ENCODE results near the gene SPTBN1. TPM values are rescaled to one million over a fixed set of nuclear protein-coding genes. Genes with fewer than 3 reads are reported as not detected.
A peak's percentile ranks its signal among the peaks of the same experiment; 100 is the strongest.

The SPTBN1 gene
- total and polyA plus RNA-seq, 8 donors, result 28.7 to 475 (median 193) TPM

GRCh38 chr2:54465143-54465542 lies 9.0 kb downstream of the SPTBN1 start:
- Histone ChIP-seq H3K27me3 (no peaks in the 10 kb centered on the region), H3K27ac (peak overlapping the region in 3 of 5 donors; percentile 38 to 70 (median 53)), H3K4me3 (no peak overlapping the region), H3K4me1 (peaks cover 4 to 74% (median 28%) of the 10 kb centered on the region in 4 donors), H3K36me3 (no peaks in the 10 kb centered on the region), H3K9me3 (no peaks in the 10 kb centered on the region)
- DNase-seq, result no peak
- WGBS, 5 donors, result 45 to 85% (median 65%) methylated on average over 2 of the region's 2 CpGs
- TF ChIP-seq, protein P1, sequence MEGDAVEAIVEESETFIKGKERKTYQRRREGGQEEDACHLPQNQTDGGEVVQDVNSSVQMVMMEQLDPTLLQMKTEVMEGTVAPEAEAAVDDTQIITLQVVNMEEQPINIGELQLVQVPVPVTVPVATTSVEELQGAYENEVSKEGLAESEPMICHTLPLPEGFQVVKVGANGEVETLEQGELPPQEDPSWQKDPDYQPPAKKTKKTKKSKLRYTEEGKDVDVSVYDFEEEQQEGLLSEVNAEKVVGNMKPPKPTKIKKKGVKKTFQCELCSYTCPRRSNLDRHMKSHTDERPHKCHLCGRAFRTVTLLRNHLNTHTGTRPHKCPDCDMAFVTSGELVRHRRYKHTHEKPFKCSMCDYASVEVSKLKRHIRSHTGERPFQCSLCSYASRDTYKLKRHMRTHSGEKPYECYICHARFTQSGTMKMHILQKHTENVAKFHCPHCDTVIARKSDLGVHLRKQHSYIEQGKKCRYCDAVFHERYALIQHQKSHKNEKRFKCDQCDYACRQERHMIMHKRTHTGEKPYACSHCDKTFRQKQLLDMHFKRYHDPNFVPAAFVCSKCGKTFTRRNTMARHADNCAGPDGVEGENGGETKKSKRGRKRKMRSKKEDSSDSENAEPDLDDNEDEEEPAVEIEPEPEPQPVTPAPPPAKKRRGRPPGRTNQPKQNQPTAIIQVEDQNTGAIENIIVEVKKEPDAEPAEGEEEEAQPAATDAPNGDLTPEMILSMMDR (IDR thresholded peaks at IDR 0.05), result no peak
- TF ChIP-seq POLR2AphosphoS5 (IDR thresholded peaks at IDR 0.05) (no peak), EP300 (IDR thresholded peaks at IDR 0.05) (no peak), POLR2A (IDR thresholded peaks at IDR 0.05) (no peak)
- intact Hi-C loops (cut with DNase I; ENCODE audit: low total_unique reads), result no loop called here

GRCh38 chr2:54466870-54467269 lies 10.7 kb downstream of the SPTBN1 start:
- Histone ChIP-seq H3K36me3 (no peaks in the 10 kb centered on the region), H3K9me3 (no peaks in the 10 kb centered on the region), H3K4me1 (peaks cover 4 to 77% (median 38%) of the 10 kb centered on the region in 4 donors), H3K27me3 (no peaks in the 10 kb centered on the region), H3K27ac (peak overlapping the region in 4 of 5 donors; percentile 34 to 83 (median 52)), H3K4me3 (no peak overlapping the region)
- WGBS, 5 donors, result 44 to 78% (median 58%) methylated on average over 4 of the region's 4 CpGs
- intact Hi-C loops (cut with DNase I; ENCODE audit: low total_unique reads), result no loop called here
- DNase-seq, result peak in 1 of 2 donors; percentile 82
- TF ChIP-seq EP300 (IDR thresholded peaks at IDR 0.05) (peak; percentile 51), POLR2AphosphoS5 (IDR thresholded peaks at IDR 0.05) (peak; percentile 45 to 69 (median 47))
- TF ChIP-seq, protein P1 (IDR thresholded peaks at IDR 0.05), result no peak

DNA sequence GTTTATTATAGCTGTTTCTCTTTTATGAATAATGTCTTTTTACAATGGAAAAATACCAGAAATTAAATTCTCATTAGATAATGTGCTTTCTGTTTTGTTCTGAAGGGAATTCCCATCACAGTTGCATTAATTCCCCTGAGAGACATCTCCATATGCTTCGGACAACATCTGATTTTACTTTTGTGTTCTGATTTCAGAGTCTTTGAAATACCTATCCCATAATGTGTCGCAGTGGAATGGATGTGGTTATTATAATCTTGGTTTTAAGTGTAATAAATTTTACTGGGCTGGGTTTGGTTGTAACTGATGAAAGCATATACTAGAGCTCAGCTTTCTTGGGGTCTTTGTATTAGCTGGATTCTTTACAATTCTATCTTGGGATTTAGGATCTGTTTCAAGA lies 12.5 kb downstream of the SPTBN1 start:
- peak overlapping the region in 4 of 5 donors; percentile 51 to 77 (median 60) for H3K27ac ChIP-seq
- 72 to 91% (median 86%) methylated on average over 2 of the region's 2 CpGs for whole genome bisulfite sequencing, 5 donors

DNA sequence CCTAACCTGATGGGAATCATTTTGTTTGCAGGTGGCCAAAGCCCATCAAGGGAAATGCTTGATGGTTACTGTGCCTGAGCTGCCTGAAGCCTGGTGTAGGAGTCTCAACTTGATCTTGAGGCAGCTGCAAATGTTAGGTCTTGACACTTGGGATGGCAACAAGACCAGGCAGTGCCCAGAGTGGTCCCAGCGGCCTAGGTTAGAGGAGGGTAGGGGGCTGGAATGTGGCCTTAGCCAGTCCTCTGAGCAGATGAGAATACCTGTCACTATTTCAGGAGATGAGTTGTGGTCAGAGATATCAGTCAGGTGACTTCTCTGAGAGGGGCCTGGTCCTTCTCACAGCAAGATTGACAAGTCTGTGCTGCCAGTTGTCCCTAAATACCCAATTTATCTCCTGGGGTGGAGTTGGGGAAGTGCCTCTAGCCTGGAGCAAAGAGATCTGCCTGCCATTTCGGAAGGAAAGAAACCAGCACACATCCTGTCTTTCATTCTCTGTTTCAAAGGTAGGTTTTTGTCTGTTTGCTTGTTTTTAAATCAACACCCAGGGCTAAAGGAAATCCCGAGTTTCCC lies 13.4 kb downstream of the SPTBN1 start:
- WGBS, 5 donors, result 60 to 68% (median 63%) methylated on average over 3 of the region's 3 CpGs
- intact Hi-C loops (cut with DNase I; ENCODE audit: low total_unique reads), result no loop called here
- no peak for TF ChIP-seq EP300 (IDR thresholded peaks at IDR 0.05)
- TF ChIP-seq, protein P1 (IDR thresholded peaks at IDR 0.05), result no peak
- no peak for TF ChIP-seq POLR2A (IDR thresholded peaks at IDR 0.05)
- no peak for TF ChIP-seq POLR2AphosphoS5 (IDR thresholded peaks at IDR 0.05)
- H3K9me3 ChIP-seq, result no peaks in the 10 kb centered on the region
- no peak overlapping the region for H3K4me3 ChIP-seq
- H3K27ac ChIP-seq, result peak overlapping the region in 4 of 5 donors; percentile 51 to 77 (median 60)
- DNase-seq, result no peak
- H3K27me3 ChIP-seq, result no peaks in the 10 kb centered on the region
- H3K4me1 ChIP-seq, result peaks cover 4 to 83% (median 40%) of the 10 kb centered on the region in 4 donors
- no peaks in the 10 kb centered on the region for H3K36me3 ChIP-seq

More for the DNA sequence above, 12.5 kb downstream of the SPTBN1 start:
- intact Hi-C loops (cut with DNase I; ENCODE audit: low total_unique reads), result no loop called here
- Histone ChIP-seq H3K4me3 (no peak overlapping the region), H3K36me3 (no peaks in the 10 kb centered on the region), H3K9me3 (no peaks in the 10 kb centered on the region), H3K27me3 (no peaks in the 10 kb centered on the region), H3K4me1 (peaks cover 4 to 80% (median 39%) of the 10 kb centered on the region in 4 donors)
- peak in 1 of 2 donors; percentile 37 for DNase-seq
- TF ChIP-seq POLR2A (IDR thresholded peaks at IDR 0.05) (no peak), EP300 (IDR thresholded peaks at IDR 0.05) (no peak), POLR2AphosphoS5 (IDR thresholded peaks at IDR 0.05) (no peak)
- TF ChIP-seq, protein P1 (IDR thresholded peaks at IDR 0.05), result no peak

Measured in stomach (tissue), 9 donors.